HG03432 (cell line): ENCODE measurements around the gene TBC1D19.
"Not testable (repeated sequence)": the region's sequence is repeated elsewhere in the genome, so short reads cannot be mapped to it uniquely, and the experiment has no call there.

Source experiments
- ATAC-seq: cut with Tn5 transposase; IDR thresholded peaks from one replicate; pipeline ENCODE4 v1.9.1; 2021; ENCODE audit warnings: mild to moderate bottlenecking, moderate library complexity; ENCODE audit not compliant: unreplicated experiment

TBC1D19 gene, protein sequence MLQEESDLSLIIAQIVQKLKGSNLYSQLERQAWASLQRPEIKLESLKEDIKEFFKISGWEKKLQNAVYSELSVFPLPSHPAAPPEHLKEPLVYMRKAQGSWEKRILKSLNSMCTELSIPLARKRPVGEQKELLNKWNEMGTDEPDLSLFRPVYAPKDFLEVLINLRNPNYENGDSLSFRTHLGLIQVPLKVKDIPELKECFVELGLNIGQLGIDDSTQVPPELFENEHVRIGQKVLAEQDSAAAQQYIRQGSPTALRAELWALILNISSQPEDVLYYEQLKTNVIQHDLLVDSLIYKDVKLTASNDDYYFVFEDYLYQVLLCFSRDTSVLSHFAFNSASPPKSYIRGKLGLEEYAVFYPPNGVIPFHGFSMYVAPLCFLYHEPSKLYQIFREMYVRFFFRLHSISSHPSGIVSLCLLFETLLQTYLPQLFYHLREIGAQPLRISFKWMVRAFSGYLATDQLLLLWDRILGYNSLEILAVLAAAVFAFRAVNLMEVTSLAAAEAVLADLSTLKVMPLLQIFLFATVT

DNA sequence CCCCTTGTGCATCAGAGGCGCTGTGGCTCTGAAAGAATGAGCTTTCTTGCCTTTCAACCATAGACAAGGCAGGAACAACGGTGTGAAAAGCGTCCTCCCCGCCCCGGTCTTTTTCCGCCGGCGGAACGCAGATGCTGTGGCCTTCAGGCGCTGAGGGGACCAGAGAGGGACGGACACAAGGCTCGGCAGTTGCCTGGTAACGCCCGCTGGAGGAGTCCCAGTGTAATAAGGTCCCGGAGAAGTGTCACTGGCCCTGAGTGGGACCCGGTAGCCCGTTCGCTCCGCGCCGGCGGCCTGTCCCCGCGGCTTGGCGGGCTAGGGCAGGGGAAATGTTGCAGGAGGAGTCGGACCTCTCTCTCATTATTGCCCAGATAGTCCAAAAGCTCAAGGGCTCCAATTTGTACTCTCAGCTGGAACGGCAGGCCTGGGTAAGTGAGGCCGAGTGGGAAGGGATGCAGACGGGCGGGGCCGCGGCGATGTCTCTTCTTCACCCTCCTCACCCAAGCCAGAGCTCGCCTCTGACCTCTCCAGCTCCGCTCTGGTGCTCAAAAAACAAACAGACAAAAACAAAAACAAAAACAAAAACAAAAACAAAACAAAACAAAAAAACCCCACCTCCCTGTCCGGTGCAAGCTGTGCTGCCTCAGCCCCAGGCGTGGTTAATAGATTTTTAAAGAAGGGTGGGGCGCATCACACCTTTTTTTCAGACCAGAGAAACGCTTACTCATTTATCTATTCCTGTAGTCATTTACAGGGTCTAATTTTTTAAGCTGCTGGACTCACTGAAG is at the start of gene TBC1D19:
TSS of gene TBC1D19 (plus strand) at position 220 of the 788 bp plus-strand sequence. CDS start at position 330, 110 bp downstream.
- peak; percentile 100 for ATAC-seq

DNA sequence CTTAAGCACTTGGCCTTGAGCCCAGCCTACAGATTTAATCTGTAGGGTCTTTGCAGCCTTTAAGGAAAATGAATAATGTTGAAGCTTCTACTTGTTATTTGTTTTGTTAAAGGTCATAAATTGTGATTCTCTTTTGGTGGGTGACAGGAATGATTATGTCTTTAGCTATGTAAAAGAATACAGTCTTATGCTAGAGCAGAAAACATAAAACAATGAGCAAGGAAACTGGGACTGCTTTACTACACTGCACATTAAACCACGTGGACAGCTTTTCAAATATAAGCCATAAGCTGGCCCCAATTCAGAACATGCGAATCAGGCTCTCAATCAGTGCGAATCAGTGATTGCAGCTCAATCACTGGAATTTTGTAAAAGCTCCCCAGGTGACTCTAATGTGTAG is 40.9 kb upstream of the TBC1D19 start:
- no peak for ATAC-seq

DNA sequence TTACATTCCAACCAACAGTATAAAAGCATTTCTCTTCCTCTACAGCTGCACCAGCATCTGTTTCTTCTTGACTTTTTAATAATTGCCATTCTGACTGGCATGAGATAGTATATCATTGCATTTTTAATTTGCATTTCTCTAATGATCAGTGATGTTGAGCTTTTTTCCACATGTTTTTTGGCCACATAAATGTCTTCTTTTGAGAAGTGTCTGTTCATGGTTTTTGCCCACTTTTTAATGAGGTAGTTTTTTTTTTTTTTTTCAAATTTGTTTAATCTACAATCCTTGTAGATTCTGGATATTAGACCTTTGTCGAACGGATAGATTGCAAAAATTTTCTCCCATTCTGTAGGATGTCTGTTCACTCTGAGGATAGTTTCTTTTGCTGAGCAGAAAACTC is 39.5 kb upstream of the TBC1D19 start:
- ATAC-seq: no peak

DNA sequence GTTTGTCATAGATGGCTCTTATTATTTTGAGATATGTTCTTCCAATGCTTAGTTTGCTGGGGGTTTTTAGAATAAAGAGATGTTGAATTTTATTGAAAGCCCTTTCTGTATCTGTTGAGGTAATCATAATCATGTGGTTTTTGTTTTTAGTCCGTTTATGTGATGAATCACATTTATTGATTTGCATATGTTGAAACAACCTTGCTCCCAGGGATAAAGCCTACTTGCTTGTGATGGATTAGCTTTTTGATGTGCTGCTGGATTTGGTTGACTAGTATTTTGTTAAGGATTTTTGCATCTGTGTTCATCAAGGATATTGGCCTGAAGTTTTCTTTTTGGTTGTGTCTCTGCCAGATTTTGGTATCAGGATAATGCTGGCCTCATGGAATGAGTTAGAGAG is 35.5 kb upstream of the TBC1D19 start:
- not testable (repeated sequence) for ATAC-seq

DNA sequence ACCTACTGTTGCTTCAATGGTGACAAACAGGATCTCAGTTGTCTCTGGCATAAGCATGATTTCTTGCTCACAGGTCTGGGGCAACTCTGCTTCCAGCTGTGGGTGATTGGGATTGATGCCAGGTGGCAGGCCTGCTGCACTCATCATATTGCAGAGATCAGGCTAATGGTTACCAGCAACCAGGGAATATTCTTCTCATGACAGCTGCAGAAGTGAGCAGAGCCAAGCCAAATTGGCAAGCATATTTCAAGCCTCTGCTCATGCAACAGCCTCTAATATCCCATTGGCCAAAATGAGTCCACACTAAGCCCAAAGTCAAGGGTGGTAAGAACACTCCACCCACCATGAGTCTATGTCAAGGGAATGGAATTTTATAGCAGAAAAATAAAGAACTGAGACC is 26.7 kb upstream of the TBC1D19 start:
- no peak for ATAC-seq

DNA sequence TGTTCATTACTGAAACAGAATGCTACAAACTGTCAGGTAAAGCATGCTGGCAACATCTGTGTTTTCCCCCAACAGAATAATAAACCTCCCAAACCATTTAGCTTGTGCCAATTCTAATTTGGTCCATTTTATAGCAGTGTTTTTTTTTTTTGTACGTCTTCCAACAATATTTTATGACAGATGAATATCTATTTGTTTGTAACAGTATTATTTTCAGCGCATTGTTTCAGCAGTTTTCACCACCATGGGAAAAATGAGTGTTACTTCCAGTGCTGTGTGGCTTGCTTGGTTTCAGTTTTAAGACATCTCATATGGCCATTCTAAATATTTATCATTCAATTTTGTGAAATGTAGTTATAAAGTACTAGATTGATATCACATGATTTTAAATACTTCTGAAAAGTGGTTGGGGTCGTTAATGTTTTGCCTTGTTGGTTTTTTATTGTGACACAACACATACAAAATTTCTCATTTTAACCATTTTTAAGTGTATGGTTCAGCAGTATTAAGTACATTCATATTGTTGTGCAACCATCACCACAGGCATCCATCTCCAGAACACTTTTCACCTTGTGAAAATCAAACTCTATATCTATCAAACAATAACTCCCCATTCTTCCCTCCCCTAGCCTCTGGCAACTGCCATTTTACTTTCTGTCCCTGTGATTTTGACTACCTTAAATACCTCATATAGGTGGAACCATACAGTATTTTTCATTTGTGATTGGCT is 25.6 kb upstream of the TBC1D19 start:
- no peak for ATAC-seq

DNA sequence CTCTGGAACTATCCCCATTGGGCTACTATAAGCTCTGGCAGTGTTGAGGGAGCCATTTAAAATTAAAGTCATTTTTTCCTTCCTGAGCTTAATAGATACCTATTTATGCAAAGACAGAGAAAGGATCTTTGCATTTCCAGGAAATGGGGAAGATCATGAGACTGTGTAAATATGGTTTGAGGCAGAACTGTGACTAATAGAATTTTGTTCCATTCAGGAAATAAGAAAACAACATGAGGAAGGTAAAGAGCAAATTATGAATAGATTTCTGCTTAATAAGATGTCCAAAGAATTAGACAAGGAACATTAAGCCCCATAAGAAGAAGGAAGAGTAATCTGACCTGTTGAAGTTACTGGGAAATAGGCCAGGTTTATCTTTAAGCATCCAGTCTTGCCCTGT is 17.8 kb upstream of the TBC1D19 start:
- no peak for ATAC-seq

DNA sequence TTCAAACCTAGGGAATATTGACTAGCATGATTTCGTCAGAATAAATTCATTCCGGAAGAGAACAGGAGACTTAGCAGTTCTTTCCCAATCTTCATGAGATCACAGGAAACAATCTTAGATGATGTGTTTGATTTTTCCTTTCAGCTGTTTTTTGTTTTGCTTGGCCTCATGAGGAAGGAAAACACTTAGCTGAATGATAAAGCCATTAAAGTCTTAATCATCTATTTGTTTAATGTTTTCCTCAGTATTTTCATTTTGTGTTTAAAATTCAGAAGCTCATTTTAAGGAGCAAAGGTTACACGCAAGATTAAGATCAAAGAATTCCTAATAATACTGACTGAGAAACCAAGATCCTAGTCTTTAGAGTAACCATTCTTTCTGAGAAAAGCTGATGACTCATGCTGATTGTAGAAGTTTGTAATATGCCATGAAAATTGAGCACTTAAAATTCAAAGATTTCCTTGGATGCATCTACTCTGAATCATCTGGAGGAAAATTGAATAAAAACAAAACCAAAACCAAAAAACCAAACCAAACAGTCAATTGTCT is 15.4 kb upstream of the TBC1D19 start:
- no peak for ATAC-seq

DNA sequence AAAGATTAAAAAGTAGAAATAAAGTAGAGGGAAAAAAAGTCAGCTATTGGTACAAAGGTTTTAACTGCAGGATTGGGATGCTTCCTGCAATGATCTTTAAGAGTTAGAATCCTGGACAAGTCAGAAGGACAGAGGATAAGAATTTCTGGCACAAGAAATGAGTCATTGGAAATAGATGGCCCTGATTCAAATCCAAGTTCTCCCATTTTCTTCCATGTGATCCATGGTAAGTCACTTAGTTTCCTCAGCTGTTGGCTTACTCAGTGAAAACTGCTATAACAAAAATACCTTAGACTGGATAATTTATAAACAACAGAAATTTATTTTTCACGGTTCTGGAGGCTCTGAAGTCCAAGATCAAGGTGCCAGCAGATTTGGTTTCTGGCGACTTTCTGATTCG is 13.3 kb upstream of the TBC1D19 start:
- no peak for ATAC-seq

DNA sequence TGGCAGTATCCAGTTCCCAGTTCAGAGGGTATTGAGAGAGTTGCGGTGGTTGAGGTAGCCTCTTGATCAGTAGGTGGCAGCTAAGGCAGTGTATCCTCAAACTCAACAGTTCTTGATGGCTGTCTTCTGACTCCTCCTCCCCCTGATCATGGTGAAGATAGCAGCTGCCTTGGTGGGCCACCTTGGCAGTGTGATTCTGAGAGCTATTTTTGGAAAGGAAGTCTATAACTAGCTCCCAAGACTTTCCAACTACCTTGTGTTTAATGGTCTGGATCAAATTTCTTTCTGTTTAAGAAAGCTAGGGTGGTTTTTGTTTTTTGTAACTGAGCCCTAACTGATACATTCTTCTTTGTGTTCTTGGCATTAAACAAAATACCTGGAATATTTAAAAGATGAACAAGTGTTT is 10.5 kb upstream of the TBC1D19 start:
- ATAC-seq: no peak

DNA sequence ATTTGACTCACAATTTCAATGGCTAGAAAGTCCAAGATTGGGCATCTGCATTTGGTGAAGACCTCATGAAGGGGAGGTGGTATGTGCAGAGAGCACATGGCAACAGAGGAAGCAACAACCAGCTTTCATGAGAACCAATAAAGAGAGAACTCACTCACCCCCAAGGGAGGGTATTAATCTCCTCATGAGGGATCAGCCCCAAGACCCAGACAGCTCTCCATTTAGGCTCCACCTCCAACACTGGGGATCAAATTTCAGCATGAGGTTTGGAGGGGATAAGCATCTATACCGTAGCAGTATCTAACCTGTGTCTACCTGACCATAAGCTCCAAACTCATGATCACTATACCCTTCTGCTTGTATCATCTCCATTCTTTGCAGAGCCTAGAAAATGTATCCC is 9.3 kb upstream of the TBC1D19 start:
- ATAC-seq: no peak

DNA sequence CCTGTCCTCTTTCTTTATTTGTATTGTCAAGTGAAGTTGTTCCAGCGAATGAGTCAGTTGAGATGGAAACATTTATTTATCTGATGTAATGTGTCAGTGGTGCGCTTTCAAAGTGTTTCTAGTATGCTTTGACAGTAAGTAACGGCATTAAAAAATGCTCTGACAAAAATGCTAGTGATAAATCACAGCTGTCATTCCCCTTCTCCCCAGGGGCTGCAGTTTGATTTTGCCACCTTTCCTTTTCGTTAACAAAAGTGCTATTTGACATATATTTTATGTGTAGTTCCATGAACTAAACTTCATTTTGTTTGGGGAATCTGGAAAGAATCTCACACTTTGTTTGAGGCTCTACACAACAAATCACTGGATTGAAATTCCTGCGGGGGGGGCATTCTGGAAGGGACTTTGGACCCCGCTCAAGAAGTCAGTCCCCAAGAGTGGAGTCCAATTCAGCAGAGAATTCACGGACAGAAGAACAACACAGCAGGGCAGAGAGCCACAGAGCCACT is 7.6 kb upstream of the TBC1D19 start:
- no peak for ATAC-seq

DNA sequence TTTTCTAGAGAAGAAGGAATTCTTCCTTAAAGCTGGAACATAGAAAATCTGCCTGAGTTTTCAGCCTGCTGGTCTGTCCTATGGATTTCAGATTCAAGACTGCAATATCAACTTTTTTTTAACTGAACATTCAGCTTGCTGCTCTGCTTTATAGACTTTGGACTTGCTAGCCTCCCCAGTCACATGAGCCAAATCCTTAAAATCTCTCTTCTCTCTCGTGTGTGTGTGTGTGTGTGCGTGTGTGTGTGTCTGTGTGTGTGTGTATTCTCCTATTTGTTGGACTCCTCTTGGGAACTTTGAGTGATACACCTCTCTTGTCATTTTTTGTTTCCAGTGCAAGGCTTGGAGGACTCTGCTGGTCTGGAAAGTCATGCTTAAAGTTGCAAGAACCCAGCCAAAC is 6.8 kb upstream of the TBC1D19 start:
- ATAC-seq: no peak

DNA sequence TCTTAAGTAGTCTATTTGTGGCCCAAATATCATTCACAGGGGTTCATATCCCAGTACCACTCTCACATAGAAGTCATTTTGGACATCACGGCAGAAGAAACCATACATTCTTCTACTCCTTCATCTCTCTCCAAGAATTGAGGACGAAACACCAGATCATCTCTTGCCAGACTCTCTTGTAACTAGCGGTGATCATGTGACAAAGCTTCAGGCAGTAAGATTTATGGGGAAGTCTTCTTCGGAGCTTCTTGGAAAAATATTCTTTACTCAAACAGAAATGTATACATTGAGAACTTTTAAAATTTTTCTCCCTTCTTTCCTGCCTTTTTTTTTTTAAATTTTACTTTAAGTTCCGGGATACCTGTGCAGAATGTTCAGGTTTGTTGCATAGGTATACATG is 4.7 kb upstream of the TBC1D19 start:
- ATAC-seq: no peak

DNA sequence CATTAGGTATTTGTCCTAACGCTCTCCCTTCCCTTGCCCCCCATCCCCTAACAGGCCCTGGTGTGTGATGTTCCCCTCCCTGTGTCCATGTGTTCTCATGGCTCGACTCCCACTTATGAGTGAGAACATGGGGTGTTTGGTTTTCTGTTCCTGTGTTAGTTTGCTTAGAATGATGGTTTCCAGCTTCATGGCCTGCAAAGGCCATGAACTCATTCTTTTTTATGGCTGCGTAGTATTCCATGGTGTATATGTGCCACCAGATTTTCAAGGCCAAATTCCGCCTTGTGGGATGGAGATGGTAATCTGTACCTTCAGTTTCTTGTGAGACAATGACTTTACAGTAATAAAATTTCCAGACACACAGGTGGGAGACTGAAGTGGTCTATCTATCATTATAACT is 2.5 kb upstream of the TBC1D19 start:
- not testable (repeated sequence) for ATAC-seq

DNA sequence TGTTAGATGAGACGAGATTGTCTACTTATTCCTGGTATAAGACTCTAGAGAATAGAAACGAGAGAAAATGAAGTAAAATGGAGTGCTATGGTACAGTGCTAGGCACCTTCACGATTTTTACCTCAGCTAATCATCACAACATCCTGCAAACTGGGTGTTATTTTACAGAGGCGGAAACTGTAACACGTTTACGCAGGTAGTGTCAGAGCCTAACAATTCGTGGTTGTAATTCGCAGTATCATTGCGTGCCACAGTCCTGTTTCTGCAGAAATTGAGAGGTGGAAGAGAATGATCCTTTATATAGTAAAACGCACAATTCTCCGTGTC is 383 bp upstream of the TBC1D19 start:
- ATAC-seq: peak; percentile 60

DNA sequence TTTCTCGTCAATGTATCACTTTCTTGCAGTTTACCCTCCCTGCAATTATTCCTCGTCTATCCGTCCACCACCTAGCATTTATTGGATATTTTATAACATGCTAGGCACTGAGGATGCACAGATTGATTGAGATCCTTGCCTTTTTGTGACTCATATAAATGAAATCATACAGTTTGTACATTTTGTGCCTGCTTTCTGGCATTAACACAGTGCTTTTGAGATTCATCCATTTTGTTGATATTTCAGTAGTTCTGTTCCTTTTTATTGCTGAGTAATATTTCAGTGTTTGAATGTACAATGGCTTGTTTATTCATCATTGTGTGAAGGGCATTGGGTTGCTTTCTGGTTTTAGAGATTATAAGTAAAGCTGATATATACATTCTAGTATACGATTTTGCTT is 841 bp downstream of the TBC1D19 start:
- no peak for ATAC-seq

DNA sequence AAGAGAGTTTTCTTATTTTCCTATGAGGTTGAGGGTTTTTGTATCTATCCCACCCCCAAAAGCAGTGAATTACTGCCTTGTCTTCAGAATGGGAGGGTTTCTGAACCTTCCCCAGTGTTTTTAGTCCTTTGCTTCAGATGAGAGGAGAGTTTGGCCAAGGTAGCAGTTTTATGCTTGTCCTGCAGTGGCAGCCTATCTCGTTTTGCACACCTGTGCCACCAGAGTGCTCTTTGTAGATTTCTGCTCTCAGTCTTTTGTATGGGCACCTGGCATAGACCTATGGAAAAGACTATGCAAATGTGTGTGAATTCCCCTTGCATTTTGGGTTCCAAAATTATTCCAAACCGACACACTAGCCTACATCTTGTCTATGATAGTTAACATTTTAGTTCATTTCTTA is 5.8 kb downstream of the TBC1D19 start:
- no peak for ATAC-seq

DNA sequence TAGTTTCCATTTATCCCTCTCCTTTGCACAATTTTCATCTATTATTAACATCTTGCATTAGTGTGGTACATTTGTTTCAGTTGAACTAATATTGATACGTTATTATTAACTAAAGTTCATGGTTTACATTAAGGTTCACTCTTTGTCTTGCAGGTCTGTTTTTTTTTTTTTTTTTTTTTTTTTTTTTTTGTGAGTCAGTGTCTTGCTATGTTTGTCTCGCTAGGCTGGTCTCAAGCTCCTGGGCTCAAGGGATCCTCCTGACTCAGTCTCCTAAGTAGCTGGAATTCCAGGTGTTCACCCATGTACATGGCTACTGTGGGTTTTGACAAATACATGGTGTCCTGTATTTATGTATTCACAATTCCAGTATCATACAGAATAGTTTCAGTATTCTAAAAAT is 6.8 kb downstream of the TBC1D19 start:
- ATAC-seq: no peak

DNA sequence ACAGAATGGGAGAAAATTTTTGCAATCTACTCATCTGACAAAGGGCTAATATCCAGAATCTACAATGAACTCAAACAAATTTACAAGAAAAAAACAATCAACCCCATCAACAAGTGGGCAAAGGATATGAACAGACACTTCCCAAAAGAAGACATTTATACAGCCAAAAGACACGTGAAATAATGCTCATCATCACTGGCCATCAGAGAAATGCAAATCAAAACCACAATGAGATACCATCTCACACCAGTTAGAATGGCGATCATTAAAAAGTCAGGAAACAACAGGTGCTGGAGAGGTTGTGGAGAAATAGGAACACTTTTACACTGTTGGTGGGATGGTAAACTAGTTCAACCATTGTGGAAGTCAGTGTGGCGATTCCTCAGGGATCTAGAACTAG is 9.7 kb downstream of the TBC1D19 start:
- ATAC-seq: not testable (repeated sequence)

DNA sequence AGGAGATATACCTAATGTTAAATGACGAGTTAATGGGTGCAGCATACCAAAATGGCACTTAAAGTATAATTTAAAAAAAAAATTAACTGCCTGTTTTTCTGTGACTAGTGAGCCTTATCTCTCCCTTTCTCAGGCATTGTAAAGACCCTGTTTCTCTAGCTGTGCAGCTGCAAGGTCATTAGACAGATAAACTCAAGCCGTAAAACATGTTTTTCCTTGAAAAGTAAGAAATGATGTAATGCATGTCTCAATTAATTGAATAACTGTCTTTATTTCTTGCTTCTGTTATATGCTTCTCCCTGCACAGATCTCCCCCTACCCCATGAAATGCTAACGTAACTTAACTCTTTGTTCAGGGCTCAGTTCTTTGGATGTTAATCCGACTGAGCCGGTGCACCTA is 10.5 kb downstream of the TBC1D19 start:
- no peak for ATAC-seq
